HG03103 (cell line): ENCODE results near the gene LYRM9.
"Not testable (repeated sequence)": the region's sequence is repeated elsewhere in the genome, so short reads cannot be mapped to it uniquely, and the experiment has no call there.

ENCODE experiments used
- ATAC-seq: cut with Tn5 transposase; IDR thresholded peaks from one replicate; pipeline ENCODE4 v1.9.1; 2021; ENCODE audit warnings: low read depth; ENCODE audit not compliant: unreplicated experiment

Gene LYRM9

DNA sequence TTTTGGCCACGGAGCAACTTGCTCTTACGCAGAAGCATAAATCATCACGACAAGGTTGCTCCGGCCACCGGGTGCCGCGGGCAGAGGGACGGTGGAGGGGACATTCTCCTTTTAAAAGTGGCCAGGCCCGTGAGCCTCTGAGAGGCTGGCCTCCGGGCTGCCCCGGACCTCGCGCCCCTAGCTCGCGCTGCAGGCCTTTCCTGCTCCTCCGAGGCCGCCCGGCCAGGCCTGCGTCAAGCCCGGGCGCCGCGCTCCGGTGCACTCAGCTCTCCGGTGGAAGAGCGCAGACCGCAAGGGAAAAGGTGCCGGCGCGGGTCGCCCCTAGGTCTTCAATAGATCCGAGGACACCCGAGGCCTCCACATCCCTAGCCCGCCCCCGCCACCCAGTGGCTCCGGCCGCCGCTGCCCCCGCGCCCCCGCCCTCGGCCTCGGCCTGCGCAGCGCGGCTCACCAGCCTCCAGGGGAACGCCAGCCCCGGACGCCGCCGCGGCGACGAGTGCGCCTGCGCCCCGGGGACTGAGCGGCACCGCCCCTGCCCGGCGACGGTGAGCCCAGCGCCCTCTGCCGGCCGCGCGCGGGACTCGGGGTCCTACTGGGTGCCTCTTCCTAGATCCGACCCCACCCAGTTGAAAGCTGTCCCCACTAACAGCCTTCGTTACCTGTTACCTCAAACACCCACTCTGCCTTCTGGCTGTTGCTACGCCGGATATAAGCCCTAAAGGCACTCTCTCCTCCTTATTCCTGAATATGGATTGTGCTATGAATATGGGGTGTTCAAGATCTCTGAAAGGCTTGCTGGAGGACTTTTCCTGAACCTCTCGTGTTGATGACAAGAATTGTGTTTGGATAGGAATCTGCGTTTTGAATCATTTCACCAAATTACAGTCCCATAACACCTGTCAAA lies at the start of gene LYRM9:
Gene LYRM9 (minus strand): TSS at position 500 of the 904 bp plus-strand sequence. CDS start 10,671 bp downstream, outside the sequence.
- peak; percentile 93 for ATAC-seq

DNA sequence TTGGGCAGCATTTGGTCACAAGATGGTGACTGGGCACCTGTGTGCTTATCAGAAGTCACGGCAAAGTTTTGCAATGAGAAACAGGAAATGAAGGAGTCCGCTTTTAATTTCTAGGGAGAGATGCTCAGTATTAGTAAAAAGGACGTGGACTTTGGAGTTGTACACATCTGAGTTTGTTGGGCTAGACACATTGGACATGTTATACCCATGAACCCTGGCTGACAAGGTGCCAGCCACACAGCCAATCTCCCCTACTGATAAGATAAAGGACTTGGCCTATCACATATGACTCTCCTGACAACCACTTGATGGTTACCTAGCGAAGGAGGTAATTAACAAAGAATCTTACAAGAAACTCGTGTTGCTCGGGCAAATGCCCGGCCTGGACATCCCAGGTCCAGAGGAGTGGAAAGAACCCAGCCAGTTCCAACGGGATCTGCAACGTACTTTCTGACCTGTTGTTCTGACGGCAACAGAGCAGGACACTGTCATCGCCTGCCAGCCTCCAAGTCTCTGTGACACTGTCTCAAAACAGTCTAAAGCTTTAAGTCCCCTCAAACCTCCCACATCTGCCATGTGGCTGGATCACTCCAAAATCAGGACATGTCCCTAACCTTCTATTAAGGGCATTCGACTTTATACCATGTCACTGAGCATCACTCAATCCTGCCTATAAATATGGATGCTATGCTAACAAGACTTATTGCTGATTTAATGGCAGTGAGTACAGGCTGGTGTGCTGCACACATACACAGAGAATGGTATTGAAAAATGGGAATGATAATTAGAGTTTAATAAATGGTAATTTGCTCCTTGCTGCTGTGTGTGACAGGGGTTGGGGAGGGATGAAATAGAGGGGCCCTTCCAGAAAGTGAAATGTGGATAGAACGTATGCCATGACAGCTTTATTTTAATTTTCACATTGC lies 47.6 kb upstream of the LYRM9 start:
- no peak for ATAC-seq

GRCh38 chr17:27939474-27940465 lies 46.6 kb upstream of the LYRM9 start:
- no peak for ATAC-seq

GRCh38 chr17:27938864-27939263 lies 45.7 kb upstream of the LYRM9 start:
- no peak for ATAC-seq

GRCh38 chr17:27938241-27938640 lies 45.1 kb upstream of the LYRM9 start:
- ATAC-seq = no peak

GRCh38 chr17:27937025-27937546 lies 43.9 kb upstream of the LYRM9 start:
- ATAC-seq = no peak

- ATAC-seq = no peak
These were observed 36.8 kb upstream of the LYRM9 start for GRCh38 chr17:27930000-27930399.

- no peak for ATAC-seq
These were observed 35.4 kb upstream of the LYRM9 start for GRCh38 chr17:27928587-27928986.

- no peak for ATAC-seq
These were observed 34.6 kb upstream of the LYRM9 start for GRCh38 chr17:27927781-27928180.

GRCh38 chr17:27921599-27921998 lies 28.4 kb upstream of the LYRM9 start:
- no peak for ATAC-seq

GRCh38 chr17:27921077-27921476 lies 27.9 kb upstream of the LYRM9 start:
- ATAC-seq = no peak

- no peak for ATAC-seq
These were observed 27.4 kb upstream of the LYRM9 start for GRCh38 chr17:27920569-27920968.

DNA sequence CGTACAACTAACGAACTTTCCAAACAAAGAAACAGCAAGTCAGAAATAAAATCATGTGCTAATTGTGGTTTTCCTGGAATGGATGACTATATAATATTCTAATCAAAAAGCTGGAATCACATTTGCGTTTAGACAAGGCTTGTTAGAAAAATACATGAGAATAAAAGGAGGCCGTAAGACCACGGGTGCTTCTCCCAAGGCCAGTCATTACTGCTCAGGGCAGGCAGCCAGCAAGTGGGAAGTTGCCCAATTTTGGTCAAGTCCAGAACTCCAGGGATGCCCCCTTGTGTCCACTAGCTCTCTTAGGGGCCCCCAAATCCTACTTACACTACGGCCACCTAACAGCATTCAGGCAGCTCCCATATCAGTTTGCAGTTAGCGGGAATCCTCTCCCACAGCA lies 25.9 kb upstream of the LYRM9 start:
- ATAC-seq = no peak

DNA sequence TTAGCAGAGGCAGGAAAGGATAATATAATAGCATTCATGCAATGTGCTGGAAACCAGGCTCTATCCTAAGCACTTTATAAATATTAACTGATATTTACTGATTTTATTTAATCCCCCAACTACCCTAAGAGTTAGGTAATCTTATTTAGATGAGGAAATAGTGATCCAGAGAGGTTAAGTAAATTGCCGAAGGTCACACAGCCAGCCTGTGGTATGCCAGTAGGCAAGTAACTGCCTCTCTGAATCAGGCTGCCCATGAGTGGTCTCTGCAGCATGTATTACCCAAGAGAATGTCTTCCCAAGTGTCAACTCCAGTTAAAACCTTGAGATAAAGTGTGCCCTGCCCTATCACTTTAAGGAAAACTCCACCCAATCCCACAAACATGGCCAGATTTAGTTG lies 25.3 kb upstream of the LYRM9 start:
- no peak for ATAC-seq

DNA sequence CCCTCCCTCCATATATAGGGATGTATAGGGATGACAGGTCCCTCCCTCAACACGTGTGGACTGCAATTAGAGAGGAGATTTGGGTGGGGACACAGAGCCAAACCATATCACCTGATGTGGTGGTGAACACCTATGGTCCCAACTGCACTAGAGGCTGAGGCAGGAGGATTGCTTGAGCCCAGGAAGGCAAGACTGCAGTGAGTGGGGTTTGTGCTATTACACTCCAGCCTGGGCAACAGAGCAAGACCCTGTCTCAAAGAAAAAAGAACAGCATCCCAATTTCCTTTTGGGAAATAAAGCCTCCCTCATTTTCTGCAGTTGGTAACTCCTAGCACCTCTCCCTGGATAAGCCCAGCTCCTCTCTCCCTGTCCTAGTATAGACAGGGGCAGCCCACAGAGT lies 23.8 kb upstream of the LYRM9 start:
- no peak for ATAC-seq

- no peak for ATAC-seq
These were observed 22.5 kb upstream of the LYRM9 start for GRCh38 chr17:27915709-27916108.

DNA sequence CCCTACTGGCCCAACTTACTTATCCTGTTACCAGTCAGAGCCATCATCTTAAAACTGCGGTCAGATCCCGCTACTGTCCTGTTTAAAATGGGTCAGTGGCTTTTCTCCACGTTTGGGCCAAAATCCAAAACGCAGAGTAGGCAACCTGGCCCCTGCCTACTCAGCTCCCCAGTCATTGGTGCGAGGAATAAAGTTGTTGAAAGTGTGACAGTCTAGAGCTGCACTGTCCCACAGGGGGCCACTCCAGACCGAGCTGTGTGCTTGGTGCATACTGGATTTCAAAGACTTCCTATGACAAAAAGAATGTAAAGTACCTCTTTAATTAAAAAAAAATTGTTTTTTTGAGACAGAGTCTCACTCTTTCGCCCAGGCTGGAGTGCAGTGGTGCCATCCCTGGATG lies 21.2 kb upstream of the LYRM9 start:
- no peak for ATAC-seq

- no peak for ATAC-seq
These were observed 19.8 kb upstream of the LYRM9 start for GRCh38 chr17:27912964-27913363.

DNA sequence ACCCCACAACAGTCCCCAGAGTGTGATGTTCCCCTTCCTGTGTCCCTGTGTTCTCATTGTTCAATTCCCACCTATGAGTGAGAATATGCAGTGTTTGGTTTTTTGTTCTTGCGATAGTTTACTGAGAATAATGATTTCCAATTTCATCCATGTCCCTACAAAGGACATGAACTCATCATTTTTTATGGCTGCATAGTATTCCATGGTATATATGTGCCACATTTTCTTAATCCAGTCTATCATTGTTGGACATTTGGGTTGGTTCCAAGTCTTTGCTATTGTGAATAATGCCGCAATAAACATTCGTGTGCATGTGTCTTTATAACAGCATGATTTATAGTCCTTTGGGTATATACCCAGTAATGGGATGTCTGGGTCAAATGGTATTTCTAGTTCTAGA lies 19.1 kb upstream of the LYRM9 start:
- not testable (repeated sequence) for ATAC-seq

DNA sequence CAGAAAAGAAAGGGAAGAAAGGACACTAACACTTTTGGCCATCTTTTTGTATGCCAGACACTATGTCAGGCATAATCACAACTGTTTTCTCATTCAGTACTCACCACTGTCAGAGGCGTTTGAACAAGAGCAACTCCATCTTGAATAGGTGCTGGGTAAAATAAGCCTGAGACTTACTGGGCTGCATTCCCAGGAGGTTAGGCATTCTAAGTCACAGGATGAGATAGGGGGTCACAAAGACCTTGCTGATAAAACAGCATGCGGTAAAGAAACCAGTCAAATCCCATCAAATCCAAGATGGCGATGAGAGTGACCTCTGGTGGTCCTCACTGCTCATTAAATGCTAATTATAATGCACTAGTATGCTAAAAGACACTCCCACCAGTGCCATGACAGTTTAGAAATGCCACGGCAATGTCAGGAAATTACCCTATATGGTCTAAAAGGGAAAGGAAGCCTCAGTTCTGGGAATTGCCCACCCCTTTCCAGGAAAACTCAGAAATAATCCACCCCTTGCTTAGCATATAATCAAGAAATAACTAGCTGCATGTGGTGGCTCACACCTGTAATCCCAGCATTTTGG lies 14.9 kb upstream of the LYRM9 start:
- no peak for ATAC-seq
